Measurements from ENCODE around the gene CFAP53. TPM values are rescaled to one million over a fixed set of nuclear protein-coding genes. Genes with fewer than 3 reads are reported as not detected.

The CFAP53 gene
- total and polyA plus RNA-seq, 2 donors (not counting 3 experiments of a cell fraction or from before 2014, with no cell fraction given) = 0.12 to 0.18 TPM

- no peaks in the 10 kb centered on the region for H3K79me2 ChIP-seq (ENCODE audit: control insufficient read depth, insufficient read depth, low read length)
- H3K36me3 ChIP-seq (ENCODE audit: control insufficient read depth in 2 of 2, extremely low read depth in 1 of 2, insufficient read depth in 2 of 2, low read length in 2 of 2) = no peaks in the 10 kb centered on the region
- no peak for FAIRE-seq
- BruUV-seq (replicated peaks) = no TSS peak
- DNase-seq (ENCODE audit: low read depth, low spot score) = no peak
- H3K27ac ChIP-seq (ENCODE audit: insufficient read depth, low read depth, low read length) = no peak overlapping the region
- CTCF ChIA-PET = no interaction called here
- no peaks in the 10 kb centered on the region for H4K20me1 ChIP-seq (replicated peaks; ENCODE audit: control insufficient read depth, extremely low read depth, insufficient read depth, low read length)
- POLR2A ChIA-PET = no interaction called here
- no peak overlapping the region for H3K9ac ChIP-seq (replicated peaks; ENCODE audit: extremely low read depth, insufficient read depth, low read length)
- TF ChIP-seq CTCF (IDR thresholded peaks at IDR 0.05; ENCODE audit: extremely low read depth in 1 of 2, insufficient read depth in 1 of 2, low read depth in 1 of 2, low read length in 2 of 2) (no peak), POLR2A (IDR thresholded peaks at IDR 0.05; ENCODE audit: low read depth, low read length) (no peak), FOS (IDR thresholded peaks at IDR 0.05; ENCODE audit: borderline replicate concordance, insufficient read depth, low read length) (no peak)
- H3K27me3 ChIP-seq (ENCODE audit: control insufficient read depth in 2 of 2, insufficient read depth in 2 of 2, low read length in 2 of 2) = no peaks in the 10 kb centered on the region
- no peak overlapping the region for H3K4me2 ChIP-seq (ENCODE audit: insufficient read depth, low read length)
- H3K9me1 ChIP-seq (replicated peaks; ENCODE audit: control insufficient read depth, extremely low read depth, insufficient read depth, low read length) = no peaks in the 10 kb centered on the region
- H3K4me3 ChIP-seq (replicated peaks in 1 of 3; ENCODE audit: insufficient read depth in 1 of 3, low read depth in 1 of 3, low read length in 3 of 3) = no peak overlapping the region
- H3K4me1 ChIP-seq (ENCODE audit: control insufficient read depth, extremely low read depth, insufficient read depth, low read length) = no peaks in the 10 kb centered on the region
- intact Hi-C loops (cut with micrococcal nuclease) (no loop called here), dilution Hi-C loops (cut with MboI; ENCODE audit: extremely low pct_ligation_motif_present, low sequenced_read_pairs) (no loop called here)
- H2AFZ ChIP-seq (ENCODE audit: low read depth, low read length) = no peak overlapping the region
- no peaks in the 10 kb centered on the region for H3K9me3 ChIP-seq (replicated peaks; ENCODE audit: control insufficient read depth, insufficient read depth, low read length)
Measured at GRCh38 chr18:50240080-50240563, 26.2 kb downstream of the CFAP53 start.

- Histone ChIP-seq H3K4me2 (ENCODE audit: insufficient read depth, low read length) (no peak overlapping the region), H3K27ac (ENCODE audit: insufficient read depth, low read depth, low read length) (no peak overlapping the region), H3K9me1 (replicated peaks; ENCODE audit: control insufficient read depth, extremely low read depth, insufficient read depth, low read length) (no peaks in the 10 kb centered on the region), H4K20me1 (replicated peaks; ENCODE audit: control insufficient read depth, extremely low read depth, insufficient read depth, low read length) (no peaks in the 10 kb centered on the region), H3K27me3 (ENCODE audit: control insufficient read depth in 2 of 2, insufficient read depth in 2 of 2, low read length in 2 of 2) (peaks cover 0 to 4% of the 10 kb centered on the region in 2 experiments), H2AFZ (ENCODE audit: low read depth, low read length) (no peak overlapping the region), H3K79me2 (ENCODE audit: control insufficient read depth, insufficient read depth, low read length) (no peaks in the 10 kb centered on the region), H3K9me3 (replicated peaks; ENCODE audit: control insufficient read depth, insufficient read depth, low read length) (no peaks in the 10 kb centered on the region), H3K4me1 (ENCODE audit: control insufficient read depth, extremely low read depth, insufficient read depth, low read length) (no peaks in the 10 kb centered on the region), H3K9ac (replicated peaks; ENCODE audit: extremely low read depth, insufficient read depth, low read length) (no peak overlapping the region), H3K4me3 (replicated peaks in 1 of 3; ENCODE audit: insufficient read depth in 1 of 3, low read depth in 1 of 3, low read length in 3 of 3) (no peak overlapping the region), H3K36me3 (ENCODE audit: control insufficient read depth in 2 of 2, extremely low read depth in 1 of 2, insufficient read depth in 2 of 2, low read length in 2 of 2) (no peaks in the 10 kb centered on the region)
- FAIRE-seq = no peak
- BruUV-seq (replicated peaks) = no TSS peak
- POLR2A ChIA-PET = no interaction called here
- no peak for DNase-seq (ENCODE audit: low read depth, low spot score)
- CTCF ChIA-PET = interaction anchor here (1.0 to 1.1 kb wide), 2 partner anchors 11 to 125 kb away, joined by 3 read pairs; no protein-coding TSS in a partner anchor
- dilution Hi-C loops (cut with MboI; ENCODE audit: extremely low pct_ligation_motif_present, low sequenced_read_pairs) (no loop called here), intact Hi-C loops (cut with micrococcal nuclease) (no loop called here)
- no peak for TF ChIP-seq MAX (IDR thresholded peaks at IDR 0.05; ENCODE audit: insufficient read depth, insufficient read length)
- no peak for TF ChIP-seq MYC (IDR thresholded peaks at IDR 0.05; ENCODE audit: low read depth, low read length)
- TF ChIP-seq JUN (IDR thresholded peaks at IDR 0.05; ENCODE audit: borderline replicate concordance, insufficient read depth, insufficient read length, low read depth) = no peak
- TF ChIP-seq GATA2 (IDR thresholded peaks at IDR 0.05; ENCODE audit: insufficient read depth, insufficient read length, low read depth, low read length) = no peak
- no peak for TF ChIP-seq FOS (IDR thresholded peaks at IDR 0.05; ENCODE audit: borderline replicate concordance, insufficient read depth, low read length)
- no peak for TF ChIP-seq POLR2A (IDR thresholded peaks at IDR 0.05; ENCODE audit: low read depth, low read length)
- no peak for TF ChIP-seq POLR2AphosphoS5 (IDR thresholded peaks at IDR 0.05; ENCODE audit: insufficient read depth, low read depth, low read length)
- TF ChIP-seq EZH2 (IDR thresholded peaks at IDR 0.05; ENCODE audit: borderline replicate concordance, low read depth, low read length, severe bottlenecking) = no peak
- TF ChIP-seq CTCF (IDR thresholded peaks at IDR 0.05; ENCODE audit: extremely low read depth in 1 of 2, insufficient read depth in 1 of 2, low read depth in 1 of 2, low read length in 2 of 2) = no peak
Measured at GRCh38 chr18:50232419-50232818, 33.9 kb downstream of the CFAP53 start.
